ENCODE results near the gene DST. TPM values are rescaled to one million over a fixed set of nuclear protein-coding genes. Genes with fewer than 3 reads are reported as not detected.

Gene DST
- 95.4 and 127 TPM in 2 replicates for total RNA-seq

DNA sequence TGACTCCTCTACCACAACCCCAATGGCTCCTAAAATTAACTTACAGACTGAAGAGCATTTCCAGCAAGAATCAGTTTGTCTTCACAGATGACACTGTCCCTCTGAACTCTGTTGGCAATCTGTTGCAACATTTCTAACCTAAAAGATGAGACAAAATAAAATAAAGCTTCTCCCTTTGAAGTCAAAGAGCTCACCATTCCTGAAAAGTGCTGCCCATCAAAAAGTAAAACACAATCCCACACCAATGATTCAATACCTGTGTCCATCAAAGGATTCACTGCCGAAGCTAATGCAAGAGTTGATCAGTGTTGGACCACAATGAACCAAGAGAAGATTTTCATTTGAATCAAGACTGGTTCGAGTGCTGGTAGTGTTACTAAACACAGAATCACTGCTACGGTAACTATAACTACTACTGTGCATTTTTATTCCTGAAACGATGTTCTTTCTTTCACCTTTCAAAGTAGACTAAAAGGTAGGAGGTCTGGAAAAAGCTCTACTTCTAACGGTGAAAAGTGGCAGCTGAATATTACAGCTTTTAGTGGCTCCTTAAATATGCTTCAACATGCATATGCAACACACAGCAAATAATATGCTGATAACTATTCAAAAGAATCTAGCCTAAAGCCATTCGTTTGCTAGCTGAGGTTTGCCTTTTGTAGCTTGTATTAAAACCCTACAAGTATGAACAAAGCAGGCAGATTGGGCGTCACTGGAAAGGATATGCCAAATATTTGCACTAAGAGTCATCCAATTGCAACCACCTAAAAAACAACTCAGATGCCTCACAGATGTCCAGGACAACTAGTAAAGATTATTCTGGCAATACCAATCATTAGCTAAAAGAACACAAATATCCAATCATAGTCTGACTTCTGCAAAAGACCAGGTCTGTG is at the start of gene DST:
DST (minus strand) TSS at position 524 of the 896 bp plus-strand sequence.

